ENCODE results near the gene PCDHAC2. TPM values are rescaled to one million over a fixed set of nuclear protein-coding genes. Genes with fewer than 3 reads are reported as not detected.

The PCDHAC2 gene
- total and polyA plus RNA-seq, 2 of the 13 experiments (the other 11 are each of a cell fraction or from before 2014, with no cell fraction given), result not detected

GRCh38 chr5:140986117-140986521 is 19.8 kb downstream of the PCDHAC2 start (continued):
- TF ChIP-seq ZBTB40 (IDR thresholded peaks at IDR 0.05) (no peak), ZBTB40 (CRISPR knock-in tag; IDR thresholded peaks at IDR 0.05) (no peak), PRMT3 (CRISPR knock-in tag; IDR thresholded peaks at IDR 0.05; ENCODE audit: borderline replicate concordance, low read depth) (no peak), U2AF2 (IDR thresholded peaks at IDR 0.05; ENCODE audit: low read depth, low read length) (no peak), NFYC (CRISPR knock-in tag; IDR thresholded peaks at IDR 0.05) (no peak), BHLHE40 (IDR thresholded peaks at IDR 0.05; ENCODE audit: low read length) (no peak)

All from HepG2 (cell line).